ENCODE results near the gene FBL. TPM values are rescaled to one million over a fixed set of nuclear protein-coding genes. Genes with fewer than 3 reads are reported as not detected.

Gene FBL
- total RNA-seq, 1 experiment from 2014 or later, result 554 TPM

- no peaks in the 10 kb centered on the region for H3K79me2 ChIP-seq (ENCODE audit: insufficient read depth, low read length)
- H3K4me1 ChIP-seq (ENCODE audit: control insufficient read depth in 1 of 2, insufficient read depth in 2 of 2, low read length in 2 of 2), result peaks cover 0 to 1% of the 10 kb centered on the region in 2 experiments; a peak in 1 of 4 replicates
- H3K27ac ChIP-seq (ENCODE audit: low read depth, low read length), result no peak overlapping the region
- no peak overlapping the region for H2AFZ ChIP-seq (ENCODE audit: low read depth, low read length, poor library complexity, severe bottlenecking)
- intact Hi-C loops (cut with micrococcal nuclease), result no loop called here
- no peaks in the 10 kb centered on the region for H3K27me3 ChIP-seq (ENCODE audit: insufficient read depth, low read length)
- no peak overlapping the region for H3K9ac ChIP-seq (ENCODE audit: low read length)
- H3K9me3 ChIP-seq (ENCODE audit: control insufficient read depth in 1 of 2, insufficient read depth in 1 of 2, low read depth in 1 of 2, low read length in 2 of 2), result no peaks in the 10 kb centered on the region
- no peaks in the 10 kb centered on the region for H3K9me2 ChIP-seq (ENCODE audit: insufficient read depth)
- ChIA-PET RAD21 (ENCODE audit: low non-redundant PET in 1 of 2, low total read pairs in 2 of 2, uncharacterized antibody in 2 of 2, unreplicated experiment in 2 of 2) (no interaction called here), POLR2A (no interaction called here), CTCF (no interaction called here)
- H4K20me1 ChIP-seq (ENCODE audit: insufficient read depth), result no peaks in the 10 kb centered on the region
- BruUV-seq (replicated peaks), result no TSS peak
- DNase-seq (ENCODE audit: low read depth, low spot score) (no peak), ATAC-seq (no peak)
- H3K4me2 ChIP-seq (ENCODE audit: low read length), result no peak overlapping the region
- H3K4me3 ChIP-seq (replicated peaks in 1 of 2; ENCODE audit: low read depth in 1 of 2, low read length in 2 of 2), result no peak overlapping the region
- TF ChIP-seq SRF (IDR thresholded peaks at IDR 0.05; ENCODE audit: low read depth) (no peak), POLR2AphosphoS5 (IDR thresholded peaks at IDR 0.05; ENCODE audit: low read depth, low read length) (no peak), ELF1 (IDR thresholded peaks at IDR 0.05; ENCODE audit: borderline replicate concordance, low read depth) (no peak), SP1 (IDR thresholded peaks at IDR 0.05; ENCODE audit: low read depth) (no peak), EZH2 (IDR thresholded peaks at IDR 0.05) (no peak), POLR2A (IDR thresholded peaks at IDR 0.05; ENCODE audit: borderline replicate concordance, extremely low read depth, insufficient read depth, insufficient read length) (no peak), EZH2phosphoT487 (IDR thresholded peaks at IDR 0.05; ENCODE audit: borderline replicate concordance) (no peak), CBX3 (IDR thresholded peaks at IDR 0.05; ENCODE audit: low read depth) (no peak)
- TF ChIP-seq, protein P1, sequence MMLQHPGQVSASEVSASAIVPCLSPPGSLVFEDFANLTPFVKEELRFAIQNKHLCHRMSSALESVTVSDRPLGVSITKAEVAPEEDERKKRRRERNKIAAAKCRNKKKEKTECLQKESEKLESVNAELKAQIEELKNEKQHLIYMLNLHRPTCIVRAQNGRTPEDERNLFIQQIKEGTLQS (IDR thresholded peaks at IDR 0.05), result no peak
- H3K36me3 ChIP-seq (ENCODE audit: control insufficient read depth in 1 of 2, insufficient read depth in 2 of 2, low read length in 2 of 2), result no peaks in the 10 kb centered on the region
Measured at GRCh38 chr19:39865186-39865585, 19.0 kb upstream of the FBL start.

DNA sequence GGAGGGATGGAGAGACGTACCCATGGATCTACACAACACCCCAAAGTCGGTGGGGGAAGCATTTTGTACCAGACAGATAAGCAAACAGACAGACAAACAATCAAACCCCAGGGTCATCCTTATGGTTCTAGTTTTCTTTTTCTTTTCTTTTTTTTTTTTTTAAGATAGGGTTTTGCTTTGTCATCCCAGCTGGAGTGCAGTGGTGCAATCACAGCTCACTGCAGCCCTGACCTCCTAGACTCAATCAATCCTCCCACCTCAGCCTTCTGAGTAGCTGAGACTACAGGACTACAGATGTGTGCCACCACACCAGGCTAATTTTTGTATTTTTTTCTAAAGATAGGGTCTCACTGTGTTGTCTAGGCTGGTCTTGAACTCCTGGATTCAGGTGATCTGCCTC, 17.9 kb upstream of the FBL start:
- no peak overlapping the region for H3K9ac ChIP-seq (ENCODE audit: low read length)
- H3K4me3 ChIP-seq (replicated peaks in 1 of 2; ENCODE audit: low read depth in 1 of 2, low read length in 2 of 2), result no peak overlapping the region
- ChIA-PET POLR2A (no interaction called here), CTCF (no interaction called here), RAD21 (ENCODE audit: low non-redundant PET in 1 of 2, low total read pairs in 2 of 2, uncharacterized antibody in 2 of 2, unreplicated experiment in 2 of 2) (no interaction called here)
- no peak overlapping the region for H2AFZ ChIP-seq (ENCODE audit: low read depth, low read length, poor library complexity, severe bottlenecking)
- no TSS peak for BruUV-seq (replicated peaks)
- H3K9me3 ChIP-seq (ENCODE audit: control insufficient read depth in 1 of 2, insufficient read depth in 1 of 2, low read depth in 1 of 2, low read length in 2 of 2), result no peaks in the 10 kb centered on the region
- H4K20me1 ChIP-seq (ENCODE audit: insufficient read depth), result no peaks in the 10 kb centered on the region
- H3K9me2 ChIP-seq (ENCODE audit: insufficient read depth), result no peaks in the 10 kb centered on the region
- DNase-seq (ENCODE audit: low read depth, low spot score) (no peak), ATAC-seq (no peak)
- TF ChIP-seq EZH2 (IDR thresholded peaks at IDR 0.05), result no peak
- no peaks in the 10 kb centered on the region for H3K36me3 ChIP-seq (ENCODE audit: control insufficient read depth in 1 of 2, insufficient read depth in 2 of 2, low read length in 2 of 2)
- no peak overlapping the region for H3K27ac ChIP-seq (ENCODE audit: low read depth, low read length)
- no peaks in the 10 kb centered on the region for H3K79me2 ChIP-seq (ENCODE audit: insufficient read depth, low read length)
- H3K4me2 ChIP-seq (ENCODE audit: low read length), result no peak overlapping the region
- intact Hi-C loops (cut with micrococcal nuclease), result no loop called here
- peaks cover 0 to 7% of the 10 kb centered on the region in 2 experiments; a peak in 2 of 4 replicates for H3K4me1 ChIP-seq (ENCODE audit: control insufficient read depth in 1 of 2, insufficient read depth in 2 of 2, low read length in 2 of 2)
- H3K27me3 ChIP-seq (ENCODE audit: insufficient read depth, low read length), result no peaks in the 10 kb centered on the region

Measured in HCT116 (cell line).